Memory B cell (primary cell): ENCODE measurements around the gene NBPF1.
A peak's percentile ranks its signal among the peaks of the same experiment; 100 is the strongest.
"Not testable (repeated sequence)": the region's sequence is repeated elsewhere in the genome, so short reads cannot be mapped to it uniquely, and the experiment has no call there.

ENCODE experiments used
- ATAC-seq: fragments of 150-1000 bp; cut with Tn5 transposase; 2 replicates; pipeline ENCODE4 v1.10.0; 2021; ENCODE audit warnings: low read depth, mild to moderate bottlenecking, moderate library complexity
- DNase-seq, 2 donors: peaks; one replicate each; pipeline ENCODE4 v3.0.0; 2022; ENCODE audit warnings: low spot score in 2 of 2
- H3K27ac Mint-ChIP-seq: one replicate; pipeline ENCODE4 v1.8.0; 2022; ENCODE audit warnings: mild to moderate bottlenecking, moderate library complexity, mixed read lengths
- H3K27me3 Mint-ChIP-seq: one replicate; pipeline ENCODE4 v1.8.0; 2022; ENCODE audit warnings: mixed read lengths
- H3K36me3 Mint-ChIP-seq: one replicate; pipeline ENCODE4 v1.8.0; 2022; ENCODE audit warnings: mild to moderate bottlenecking, mixed read lengths
- H3K4me1 Mint-ChIP-seq: one replicate; pipeline ENCODE4 v1.8.0; 2022; ENCODE audit warnings: mixed read lengths
- H3K4me3 Mint-ChIP-seq: one replicate; pipeline ENCODE4 v1.8.0; 2022; ENCODE audit warnings: mild to moderate bottlenecking, moderate library complexity, mixed read lengths
- H3K9me3 Mint-ChIP-seq: one replicate; pipeline ENCODE4 v1.8.0; 2022; ENCODE audit warnings: mixed read lengths

The NBPF1 gene

GRCh38 chr1:16621300-16621658, 7.9 kb upstream of the NBPF1 start:
- no peaks in the 10 kb centered on the region for H3K4me1 Mint-ChIP-seq
- ATAC-seq (no peak), DNase-seq (peak in 1 of 2 donors; percentile 32)
- no peak overlapping the region for H3K4me3 Mint-ChIP-seq
- H3K27ac Mint-ChIP-seq = no peak overlapping the region
- H3K27me3 Mint-ChIP-seq = no peaks in the 10 kb centered on the region
- H3K36me3 Mint-ChIP-seq = peaks cover 7% of the 10 kb centered on the region
- H3K9me3 Mint-ChIP-seq = no peaks in the 10 kb centered on the region

DNA sequence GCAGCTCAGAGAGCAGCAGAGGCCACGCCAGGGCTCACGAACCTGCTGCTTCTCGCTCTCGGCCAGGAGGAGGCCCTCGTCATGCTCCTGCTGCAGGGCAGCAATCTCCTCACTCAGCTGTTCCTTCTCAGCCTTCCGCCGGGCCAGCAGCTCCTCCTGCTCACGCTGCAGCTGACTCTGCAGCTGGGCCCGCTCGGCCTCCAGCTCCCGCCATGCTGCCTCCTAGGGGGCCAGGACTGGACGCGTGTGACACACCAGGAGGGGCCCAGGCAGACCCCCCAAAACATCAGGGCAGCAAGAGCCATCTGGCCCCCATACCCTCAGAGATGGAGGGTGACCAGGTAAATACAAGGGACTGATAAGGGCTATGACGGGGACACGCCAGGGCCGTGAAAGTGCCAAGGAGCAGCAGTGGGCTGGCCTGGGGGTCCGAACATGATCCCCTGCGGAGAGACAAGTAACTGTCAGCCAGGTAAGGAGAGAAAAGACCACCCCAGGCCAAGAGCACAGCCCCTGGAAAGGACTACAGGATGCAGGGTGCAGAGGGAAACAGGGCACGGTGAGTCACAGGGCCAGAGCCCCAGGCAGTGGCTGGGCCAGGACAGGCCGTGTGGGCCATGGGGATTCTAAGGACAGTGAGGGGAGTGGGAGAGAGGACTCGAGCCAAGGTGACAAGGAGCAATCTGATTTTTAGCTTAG, 6.6 kb upstream of the NBPF1 start:
- peak in 1 of 2 donors; percentile 26 for DNase-seq
- H3K27me3 Mint-ChIP-seq, ATAC-seq, H3K27ac Mint-ChIP-seq, H3K9me3 Mint-ChIP-seq, H3K4me1 Mint-ChIP-seq, H3K4me3 Mint-ChIP-seq, H3K36me3 Mint-ChIP-seq: not testable (repeated sequence)

DNA sequence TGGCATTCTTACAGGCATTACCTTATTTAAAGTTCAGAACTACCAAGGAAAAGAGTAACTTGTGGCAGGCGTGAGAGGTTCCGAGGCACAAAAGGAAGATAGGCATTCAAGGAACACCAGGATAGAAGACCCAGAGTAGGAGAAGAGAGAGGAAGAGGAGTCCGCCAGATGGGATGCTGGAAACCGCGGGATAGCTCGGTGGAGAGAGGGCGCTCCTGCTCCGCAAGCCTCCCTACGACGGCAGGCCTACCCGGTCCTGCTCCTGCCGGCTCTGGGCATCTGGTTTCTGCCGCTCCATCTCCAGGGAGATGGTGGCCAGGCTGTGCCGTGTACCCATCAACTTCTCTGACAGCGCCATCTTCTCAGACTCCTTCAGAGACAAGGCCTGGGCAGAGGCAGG, 5.4 kb upstream of the NBPF1 start:
- H3K27me3 Mint-ChIP-seq = no peaks in the 10 kb centered on the region
- no peak overlapping the region for H3K4me3 Mint-ChIP-seq
- H3K36me3 Mint-ChIP-seq = no peaks in the 10 kb centered on the region
- DNase-seq (peak in 1 of 2 donors; percentile 37), ATAC-seq (no peak)
- no peaks in the 10 kb centered on the region for H3K9me3 Mint-ChIP-seq
- H3K4me1 Mint-ChIP-seq = no peaks in the 10 kb centered on the region
- H3K27ac Mint-ChIP-seq = no peak overlapping the region

GRCh38 chr1:16617778-16618580, 4.6 kb upstream of the NBPF1 start:
- Mint-ChIP-seq H3K27ac (no peak overlapping the region), H3K4me3 (no peak overlapping the region)

GRCh38 chr1:16617114-16617631, 3.8 kb upstream of the NBPF1 start:
- ATAC-seq (no peak), DNase-seq (peak in 1 of 2 donors; percentile 25)
- Mint-ChIP-seq H3K9me3 (no peaks in the 10 kb centered on the region), H3K36me3 (no peaks in the 10 kb centered on the region), H3K4me3 (no peak overlapping the region), H3K27ac (no peak overlapping the region), H3K4me1 (no peaks in the 10 kb centered on the region), H3K27me3 (no peaks in the 10 kb centered on the region)

More at GRCh38 chr1:16617778-16618580, 4.6 kb upstream of the NBPF1 start:
- Mint-ChIP-seq H3K9me3 (no peaks in the 10 kb centered on the region), H3K36me3 (no peaks in the 10 kb centered on the region), H3K4me1 (no peaks in the 10 kb centered on the region), H3K27me3 (no peaks in the 10 kb centered on the region)
- no peak for ATAC-seq
- DNase-seq = peak in 1 of 2 donors; percentile 10

GRCh38 chr1:16615253-16616252, 2.2 kb upstream of the NBPF1 start:
- DNase-seq (peak in 1 of 2 donors; percentile 26), ATAC-seq (no peak)
- H3K9me3 Mint-ChIP-seq = no peaks in the 10 kb centered on the region
- H3K27ac Mint-ChIP-seq = no peak overlapping the region
- H3K36me3 Mint-ChIP-seq = no peaks in the 10 kb centered on the region
- no peaks in the 10 kb centered on the region for H3K4me1 Mint-ChIP-seq
- no peak overlapping the region for H3K4me3 Mint-ChIP-seq
- no peaks in the 10 kb centered on the region for H3K27me3 Mint-ChIP-seq

DNA sequence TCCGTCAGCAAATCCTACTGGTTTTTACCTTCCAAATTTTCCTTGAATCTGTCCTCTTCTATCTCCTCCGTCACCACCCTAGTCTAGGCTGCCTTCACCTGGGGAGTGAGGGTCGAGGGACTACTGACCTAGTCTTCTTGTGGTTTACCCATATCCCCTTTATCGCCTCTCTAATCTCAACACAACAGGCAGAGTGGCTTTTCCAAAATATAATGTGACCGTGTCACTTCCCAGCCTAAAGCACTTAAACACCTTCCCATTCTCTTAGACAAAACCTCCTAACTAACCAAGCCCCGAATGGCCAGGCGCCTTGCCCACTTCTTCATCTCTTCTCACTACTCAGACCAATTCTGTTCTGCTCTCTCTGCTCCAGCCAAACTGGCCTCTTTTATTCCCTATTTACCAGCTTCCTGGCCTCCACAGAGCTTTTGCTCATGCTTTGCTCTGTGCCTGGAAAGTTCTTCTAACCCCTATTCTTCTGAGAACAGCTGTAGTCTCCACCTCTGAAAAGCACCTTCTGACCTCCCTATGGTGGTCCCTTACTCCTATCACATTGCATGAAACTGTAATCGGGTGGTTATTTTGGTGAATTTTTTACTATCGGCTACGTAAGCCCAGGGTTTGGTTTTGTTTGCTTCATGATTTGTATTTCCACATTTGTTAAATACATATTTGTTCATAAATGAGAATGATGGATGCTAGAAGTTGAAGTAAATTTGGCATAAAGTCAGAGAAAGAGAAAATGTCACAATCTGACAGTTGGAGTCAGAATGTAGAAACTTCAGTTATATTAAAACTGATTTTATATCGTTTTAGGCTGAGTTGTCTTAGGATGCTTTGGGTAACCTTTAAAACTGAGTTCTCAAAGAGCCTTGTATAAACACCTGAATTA, 1.2 kb upstream of the NBPF1 start:
- ATAC-seq = no peak
- H3K4me1 Mint-ChIP-seq = no peaks in the 10 kb centered on the region

GRCh38 chr1:16612332-16613172, 812 bp downstream of the NBPF1 start:
- H3K27me3 Mint-ChIP-seq = no peaks in the 10 kb centered on the region
- H3K4me3 Mint-ChIP-seq = no peak overlapping the region
- H3K4me1 Mint-ChIP-seq = no peaks in the 10 kb centered on the region
- DNase-seq (peak in 1 of 2 donors; percentile 68), ATAC-seq (no peak)
- no peaks in the 10 kb centered on the region for H3K9me3 Mint-ChIP-seq
- no peaks in the 10 kb centered on the region for H3K36me3 Mint-ChIP-seq
- no peak overlapping the region for H3K27ac Mint-ChIP-seq

More for the DNA sequence above, 1.2 kb upstream of the NBPF1 start:
- H3K4me3 Mint-ChIP-seq = no peak overlapping the region
- H3K27me3 Mint-ChIP-seq = no peaks in the 10 kb centered on the region
- DNase-seq = peak in 1 of 2 donors; percentile 38
- no peaks in the 10 kb centered on the region for H3K9me3 Mint-ChIP-seq
- no peak overlapping the region for H3K27ac Mint-ChIP-seq
- H3K36me3 Mint-ChIP-seq = no peaks in the 10 kb centered on the region

DNA sequence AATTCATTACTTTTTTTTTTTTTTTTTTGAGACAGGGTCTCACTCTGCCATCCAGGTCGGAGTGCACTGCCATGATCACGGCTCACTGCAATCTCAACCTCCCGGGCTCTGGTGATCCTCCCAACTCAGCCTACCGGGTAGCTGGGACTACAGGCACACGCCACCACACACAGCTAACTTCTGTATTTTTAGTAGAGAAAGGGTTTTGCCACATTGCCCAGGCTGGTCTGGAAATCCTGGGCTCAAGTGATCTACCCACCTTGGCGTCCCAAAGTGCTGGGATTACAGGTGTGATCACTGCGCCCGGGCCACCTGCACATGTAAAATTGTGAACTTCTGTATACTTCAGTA, 1.4 kb downstream of the NBPF1 start:
- not testable (repeated sequence) for H3K27me3 Mint-ChIP-seq, H3K9me3 Mint-ChIP-seq, ATAC-seq, H3K4me3 Mint-ChIP-seq, H3K4me1 Mint-ChIP-seq, H3K27ac Mint-ChIP-seq, H3K36me3 Mint-ChIP-seq
- peak in 1 of 2 donors; percentile 24 for DNase-seq

- H3K27me3 Mint-ChIP-seq, ATAC-seq, H3K27ac Mint-ChIP-seq, H3K9me3 Mint-ChIP-seq, H3K36me3 Mint-ChIP-seq, H3K4me1 Mint-ChIP-seq, H3K4me3 Mint-ChIP-seq: not testable (repeated sequence)
- DNase-seq = peak in 1 of 2 donors; percentile 23
These were observed 2.2 kb downstream of the NBPF1 start for GRCh38 chr1:16611164-16611563.

GRCh38 chr1:16610553-16610952, 2.8 kb downstream of the NBPF1 start:
- not testable (repeated sequence) for H3K4me3 Mint-ChIP-seq, H3K4me1 Mint-ChIP-seq
- peak in 1 of 2 donors; percentile 15 for DNase-seq

DNA sequence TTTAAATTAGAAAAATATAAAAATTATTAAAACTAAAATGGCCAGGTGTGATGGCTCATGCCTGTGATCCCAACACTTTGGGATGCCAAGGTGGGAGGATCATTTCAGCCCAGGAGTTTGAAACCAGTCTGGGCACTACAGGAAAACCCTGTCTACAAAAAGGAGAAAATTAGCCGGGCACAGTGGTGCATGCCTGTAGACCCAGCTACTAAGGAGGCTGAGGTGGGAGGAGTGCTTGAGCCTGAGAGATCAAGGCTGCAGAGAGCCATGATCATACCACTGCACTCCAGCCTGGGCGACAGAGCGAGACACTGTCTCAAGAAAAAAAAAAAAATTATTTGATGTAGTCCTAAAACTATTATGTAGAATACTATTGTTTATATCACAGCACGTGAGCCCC, 3.6 kb downstream of the NBPF1 start:
- not testable (repeated sequence) for H3K9me3 Mint-ChIP-seq, H3K4me1 Mint-ChIP-seq, ATAC-seq, H3K4me3 Mint-ChIP-seq, H3K36me3 Mint-ChIP-seq, H3K27ac Mint-ChIP-seq, H3K27me3 Mint-ChIP-seq
- peak in 1 of 2 donors; percentile 14 for DNase-seq

More at GRCh38 chr1:16610553-16610952, 2.8 kb downstream of the NBPF1 start:
- not testable (repeated sequence) for H3K27me3 Mint-ChIP-seq, H3K9me3 Mint-ChIP-seq, H3K36me3 Mint-ChIP-seq, ATAC-seq, H3K27ac Mint-ChIP-seq
